ENCODE results near the gene OGG1.
"Not testable (repeated sequence)": the region's sequence is repeated elsewhere in the genome, so short reads cannot be mapped to it uniquely, and the experiment has no call there.

Gene OGG1

DNA sequence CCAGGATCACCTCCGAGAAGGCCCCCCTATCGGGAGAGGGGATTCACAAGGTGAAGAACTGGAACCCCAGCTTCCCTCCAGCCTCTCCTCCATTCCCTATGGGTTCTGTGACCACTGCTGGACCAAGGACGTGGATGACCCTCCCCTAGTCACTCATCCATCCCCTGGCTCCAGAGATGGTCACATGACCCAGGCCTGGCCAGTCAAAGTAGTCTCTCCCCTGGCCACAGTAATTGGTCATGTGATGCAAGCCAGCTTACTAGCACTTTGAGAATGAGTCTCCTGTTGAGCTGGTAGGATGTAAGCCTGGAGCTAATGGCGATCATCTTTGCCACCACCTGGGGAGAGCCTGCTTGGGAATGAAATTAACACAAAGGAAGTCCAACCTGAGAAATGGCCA, 16.1 kb downstream of the OGG1 start:
- DNase-seq (ENCODE audit: low spot score), result no peak

DNA sequence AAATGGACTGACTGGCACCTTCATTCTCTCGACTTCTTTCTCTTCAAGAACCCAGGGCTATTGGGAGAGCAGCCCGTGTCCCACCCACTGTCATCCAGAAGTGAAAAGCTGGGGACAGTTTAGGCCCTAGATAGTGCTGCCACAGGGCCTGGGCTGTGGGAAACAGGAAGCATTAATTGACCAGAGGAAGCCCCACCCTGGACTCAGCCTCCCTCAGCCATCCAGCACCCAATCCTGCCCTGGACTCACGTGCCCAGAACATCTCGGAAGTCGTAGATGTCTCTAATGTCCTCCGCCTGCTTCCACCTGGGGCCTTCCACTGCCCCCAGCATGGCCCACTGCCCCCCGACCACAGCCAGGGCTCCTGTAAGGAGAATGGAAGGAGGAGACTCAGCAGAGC, 17.7 kb downstream of the OGG1 start:
- no peak for DNase-seq (ENCODE audit: low spot score)

DNA sequence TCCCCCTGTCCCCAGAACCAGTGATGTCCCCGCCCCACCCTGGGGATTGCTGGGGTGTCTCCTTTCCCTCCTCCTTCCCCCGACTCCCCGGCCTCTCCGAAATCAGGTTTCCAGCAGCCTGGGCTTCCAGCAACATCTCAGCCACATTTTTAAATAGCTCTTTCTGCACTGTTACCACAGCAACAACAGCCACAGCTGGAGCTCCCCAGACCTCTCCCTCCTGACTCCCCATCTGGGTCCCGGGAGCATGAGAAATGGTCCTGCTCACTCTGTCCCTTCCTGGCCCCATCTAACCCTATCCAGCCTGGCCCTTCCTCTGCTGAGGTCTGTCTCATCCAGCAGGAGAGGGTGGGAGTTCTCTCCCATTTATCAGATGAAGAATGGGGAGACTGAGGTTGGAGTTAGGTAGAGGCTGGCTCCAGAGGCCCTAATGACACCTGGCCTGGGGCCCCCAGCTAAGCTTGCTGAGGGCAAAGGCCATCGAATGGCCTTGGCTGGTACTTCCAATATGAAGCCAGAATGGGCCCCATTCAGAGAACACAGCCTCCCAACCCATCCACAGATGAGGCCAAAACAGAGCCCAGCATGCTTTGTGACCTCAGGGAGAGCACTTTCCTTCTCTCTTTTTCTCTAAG, 18.5 kb downstream of the OGG1 start:
- no peak for DNase-seq (ENCODE audit: low spot score)

DNA sequence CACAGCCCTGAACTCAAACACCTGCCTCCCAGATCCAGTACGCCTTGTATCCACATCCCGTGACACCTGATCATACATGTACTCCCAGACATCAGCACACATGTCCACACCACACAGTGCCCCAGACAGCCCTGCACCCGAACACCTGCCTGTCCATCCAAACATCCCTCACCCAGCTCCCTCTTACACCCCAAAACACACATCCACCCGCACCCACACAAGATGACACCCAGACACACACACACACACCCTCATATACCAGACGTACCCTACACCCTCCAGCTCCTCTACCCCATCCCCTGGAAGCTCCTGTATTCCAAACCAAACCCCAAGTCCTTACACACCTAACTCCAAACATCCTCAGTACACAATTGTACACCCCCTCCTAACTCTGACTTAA, 19.3 kb downstream of the OGG1 start:
- DNase-seq (ENCODE audit: low spot score), result no peak

DNA sequence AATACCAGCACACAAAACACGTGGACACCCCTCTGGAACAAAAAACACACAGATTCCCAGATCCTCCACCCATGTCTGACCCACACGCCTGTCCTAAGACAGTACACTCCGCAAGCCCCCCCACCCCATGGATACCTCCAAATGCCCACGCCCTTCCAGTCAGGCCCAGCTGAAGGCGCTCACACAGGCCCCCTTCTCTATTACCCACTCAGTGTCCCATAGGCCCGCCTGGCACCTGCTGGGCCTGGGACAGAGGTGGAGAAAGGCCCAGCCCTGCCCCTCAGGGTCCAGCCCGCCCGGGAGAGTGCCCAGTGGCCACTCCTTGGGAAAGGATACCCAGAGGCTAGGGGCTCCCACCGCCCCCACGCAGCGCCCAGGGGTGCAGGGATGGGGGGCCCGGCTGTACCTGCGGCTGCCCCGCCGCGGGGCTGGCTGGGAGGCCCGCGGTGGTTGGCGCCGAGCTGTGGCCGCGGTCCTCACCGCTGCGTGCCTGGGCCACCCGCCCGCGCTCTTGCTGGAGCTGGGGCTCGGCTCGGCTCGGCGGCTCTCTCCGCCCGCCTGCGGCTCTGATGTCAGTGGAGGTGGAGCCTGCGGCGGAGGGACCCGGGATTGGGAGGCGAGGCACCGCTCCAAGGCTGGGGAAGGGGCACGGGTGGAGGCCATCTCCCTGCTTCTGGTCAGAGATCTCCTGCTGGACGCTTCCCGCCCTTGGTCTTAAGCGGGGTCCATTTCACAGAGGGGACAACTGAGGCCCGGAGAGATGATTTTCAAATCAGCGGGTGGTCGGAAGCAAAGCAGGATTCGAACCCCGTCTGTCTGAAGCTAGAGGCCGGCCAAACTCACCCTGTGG, 19.9 kb downstream of the OGG1 start, which contains the start of gene CAMK1:
Gene CAMK1 (minus strand): TSS at position 522 of the 850 bp plus-strand sequence. CDS start 2,198 bp downstream, outside the sequence.
- DNase-seq (ENCODE audit: low spot score), result peak; percentile 33

DNA sequence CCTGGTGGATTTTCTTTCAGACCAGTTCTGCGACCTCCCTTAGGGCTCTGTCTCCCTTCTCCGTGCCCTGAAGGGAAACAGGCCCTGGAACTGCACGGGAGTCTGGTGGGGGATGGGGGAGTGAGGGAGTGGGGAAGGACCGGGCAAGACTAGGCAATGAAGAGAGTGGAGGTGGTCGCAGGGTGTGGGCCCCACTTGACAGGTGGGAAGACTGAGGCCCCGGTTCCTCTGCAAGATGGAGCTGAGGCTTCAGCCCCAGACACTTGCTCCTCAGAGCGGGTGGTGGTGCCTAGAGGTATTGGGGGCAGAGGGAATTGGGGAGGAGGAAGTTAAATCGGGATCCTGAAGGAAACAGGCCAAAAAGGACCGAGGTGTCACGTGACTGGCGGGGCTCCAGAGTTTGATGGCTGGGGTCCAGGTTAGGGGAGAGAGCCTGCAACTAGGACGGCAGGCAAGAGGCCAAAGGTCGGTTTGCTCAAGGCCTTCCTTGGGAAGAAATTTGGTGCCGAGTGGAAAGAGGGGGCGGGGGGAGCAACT, 20.6 kb downstream of the OGG1 start:
- DNase-seq (ENCODE audit: low spot score), result no peak

DNA sequence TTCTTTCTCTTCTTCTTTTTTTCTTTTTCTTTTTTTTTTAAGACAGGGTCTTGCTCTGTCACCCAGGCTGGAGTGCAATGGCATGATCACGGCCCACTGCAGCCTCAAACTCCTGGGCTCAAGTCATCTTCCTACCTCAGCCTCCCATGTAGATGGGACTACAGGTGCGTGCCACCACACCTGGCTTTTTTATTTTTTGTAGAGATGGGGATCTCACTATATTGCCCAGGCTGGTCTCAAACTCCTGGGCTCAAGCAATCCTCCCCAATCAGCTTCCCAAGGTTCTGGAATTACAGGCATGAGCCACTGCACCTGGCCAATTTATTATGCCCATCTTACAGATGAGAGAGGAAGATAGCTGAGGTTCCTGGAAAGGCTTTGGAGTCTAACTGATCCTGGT, 21.3 kb downstream of the OGG1 start:
- DNase-seq (ENCODE audit: low spot score), result not testable (repeated sequence)

DNA sequence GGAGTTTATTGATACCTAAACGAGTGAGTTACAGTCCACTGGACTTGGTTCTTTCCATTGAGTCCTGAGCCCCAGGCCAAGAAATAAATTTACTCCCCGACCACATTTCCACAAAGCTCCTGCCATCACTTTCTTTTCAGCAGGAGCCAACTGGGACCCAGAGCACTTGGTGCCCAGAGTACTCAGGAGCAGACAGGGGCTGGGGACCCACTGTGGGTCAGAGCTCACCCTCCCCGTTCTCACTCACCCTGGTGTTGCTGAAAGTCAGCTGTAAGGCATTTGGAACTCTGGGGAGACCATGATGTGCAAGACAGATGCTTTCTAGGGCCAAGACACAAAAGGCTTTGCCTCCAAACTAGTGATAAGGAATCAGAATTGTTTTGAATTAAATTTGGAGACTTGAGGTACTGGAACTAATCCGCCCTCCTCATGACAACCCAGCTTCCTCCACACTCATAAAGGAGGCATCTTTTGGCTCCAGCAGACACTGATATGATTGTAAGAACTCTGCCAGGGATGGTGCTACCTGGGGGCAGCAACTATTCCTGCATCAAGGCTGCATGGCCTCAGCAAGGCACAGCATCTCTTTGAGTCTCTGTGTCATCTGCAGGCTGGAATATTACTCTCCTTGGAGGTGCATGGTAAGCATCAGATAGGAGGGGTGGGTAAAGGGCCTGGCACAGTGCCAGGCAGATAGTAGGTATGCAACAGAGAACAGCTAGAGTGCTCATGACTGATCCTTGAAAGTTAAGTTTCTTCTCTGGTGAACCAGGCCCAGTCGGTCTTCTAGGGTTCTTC, 27.3 kb downstream of the OGG1 start:
- no peak for DNase-seq (ENCODE audit: low spot score)

DNA sequence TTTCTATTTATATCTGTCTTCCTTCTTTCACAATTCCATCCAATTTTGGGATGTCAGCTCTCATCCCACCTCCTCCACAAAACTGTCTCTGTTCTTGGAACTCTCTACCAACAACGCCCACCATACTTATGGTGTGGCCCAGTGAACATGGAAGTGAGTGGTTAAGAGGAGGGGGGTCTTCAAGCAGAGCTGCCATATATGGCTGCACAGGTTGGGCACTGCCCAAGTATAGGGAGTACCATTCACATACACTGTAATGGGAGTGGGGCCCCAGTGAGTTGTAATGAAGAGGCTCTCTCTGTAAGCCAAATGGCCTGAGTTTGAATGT, 27.9 kb downstream of the OGG1 start:
- no peak for DNase-seq (ENCODE audit: low spot score)

DNA sequence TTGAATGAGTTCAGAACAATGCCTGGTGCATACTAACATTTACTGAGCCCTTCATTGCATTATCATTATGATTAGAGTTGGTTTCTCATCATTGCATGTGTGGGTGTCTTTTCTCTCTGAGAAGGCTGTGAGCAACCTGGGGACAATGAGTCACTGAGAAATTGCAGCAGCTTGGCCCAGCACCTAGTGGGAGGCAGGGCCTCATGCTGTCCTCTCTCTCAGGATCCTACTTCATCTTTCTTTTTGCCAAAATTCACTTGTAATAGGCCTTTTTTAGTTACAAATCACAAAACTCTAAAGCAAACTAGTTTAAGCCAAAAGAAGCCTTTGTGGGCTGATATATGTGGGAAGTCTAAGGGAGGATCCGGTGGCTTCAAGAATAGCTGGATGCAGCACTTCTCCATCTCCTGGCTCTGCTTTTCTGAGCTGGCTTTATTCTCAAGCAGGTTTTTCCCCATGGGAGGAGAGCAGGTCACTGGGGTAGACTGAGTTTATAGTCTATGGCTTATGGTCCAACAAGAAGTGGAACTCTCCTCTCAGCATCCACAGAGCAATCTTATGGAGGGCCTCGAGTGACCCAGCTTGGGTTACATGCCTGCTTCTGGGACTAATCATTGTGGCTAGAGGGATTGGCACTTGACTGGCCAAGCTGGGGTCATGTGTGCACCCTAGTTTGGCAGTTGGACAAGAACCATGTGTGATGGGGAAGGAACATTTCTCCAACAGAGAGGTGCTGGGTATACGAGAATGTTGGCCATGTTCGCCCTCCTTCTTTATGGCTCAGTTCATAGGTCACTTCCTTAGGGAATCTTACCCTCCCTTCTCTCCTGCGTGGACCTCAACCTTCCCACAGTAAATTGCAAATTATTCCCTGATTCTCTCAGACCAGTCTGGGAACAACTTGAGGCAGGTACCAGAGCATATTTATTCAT, 28.7 kb downstream of the OGG1 start:
- no peak for DNase-seq (ENCODE audit: low spot score)

DNA sequence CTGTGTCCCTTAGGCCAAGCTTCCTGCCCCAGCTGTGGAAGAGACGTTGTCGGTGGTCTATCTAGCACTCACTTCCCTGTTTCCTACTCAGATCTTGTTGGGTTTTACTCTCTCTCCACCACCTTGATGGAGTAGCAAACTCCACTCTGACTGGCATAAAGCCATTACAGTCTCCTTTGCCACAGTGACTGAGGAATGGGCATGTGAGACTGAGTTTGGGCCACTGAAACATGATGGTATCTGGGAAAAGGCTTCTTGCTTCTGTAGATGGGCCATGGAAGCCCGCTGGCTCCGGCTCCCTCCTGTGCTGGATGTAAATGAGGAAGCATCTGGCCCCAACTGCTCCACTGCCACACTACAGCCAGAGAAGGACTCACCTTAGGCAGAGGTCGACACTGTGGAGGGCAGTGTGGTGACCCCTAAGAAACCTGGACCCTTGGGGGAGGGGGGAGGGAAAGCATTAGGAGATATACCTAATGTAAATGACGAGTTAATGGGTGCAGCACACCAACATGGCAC, 29.4 kb downstream of the OGG1 start:
- no peak for DNase-seq (ENCODE audit: low spot score)

DNA sequence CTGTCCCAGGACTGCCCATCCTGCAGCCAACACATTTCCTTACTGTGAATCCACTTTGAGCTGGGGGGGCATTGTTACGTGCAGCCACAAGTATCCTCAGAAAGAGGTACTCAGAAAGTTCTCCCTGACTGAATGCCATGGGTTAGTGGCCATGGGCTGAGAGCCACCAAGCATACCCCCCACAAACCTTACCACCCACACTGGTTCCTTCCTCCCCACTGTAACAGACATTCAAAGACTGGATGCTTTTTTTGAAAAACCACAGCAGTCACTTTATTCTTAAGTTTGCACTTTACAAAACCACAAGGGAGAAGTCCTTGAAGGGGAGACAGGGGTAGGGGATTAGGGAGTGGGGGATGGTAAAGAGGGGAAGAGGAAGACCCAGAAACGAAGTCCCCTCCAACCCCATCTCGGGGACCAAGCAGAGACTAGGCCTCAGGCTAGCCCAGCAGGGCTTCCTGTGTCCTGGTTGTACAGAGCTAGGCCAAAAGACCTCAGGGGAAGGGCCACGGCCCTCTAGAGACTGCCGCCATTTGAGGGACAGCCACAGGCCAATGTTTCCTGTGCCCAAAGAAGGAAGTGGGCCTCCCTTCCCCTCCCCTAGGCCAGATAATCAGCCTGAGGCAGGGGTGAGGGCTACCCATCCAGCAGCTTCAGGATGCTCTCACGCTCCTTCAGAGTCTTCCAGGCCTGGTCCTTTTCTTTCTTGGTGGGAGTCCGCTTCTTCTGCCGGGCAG, 30.1 kb downstream of the OGG1 start:
- no peak for DNase-seq (ENCODE audit: low spot score)

DNA sequence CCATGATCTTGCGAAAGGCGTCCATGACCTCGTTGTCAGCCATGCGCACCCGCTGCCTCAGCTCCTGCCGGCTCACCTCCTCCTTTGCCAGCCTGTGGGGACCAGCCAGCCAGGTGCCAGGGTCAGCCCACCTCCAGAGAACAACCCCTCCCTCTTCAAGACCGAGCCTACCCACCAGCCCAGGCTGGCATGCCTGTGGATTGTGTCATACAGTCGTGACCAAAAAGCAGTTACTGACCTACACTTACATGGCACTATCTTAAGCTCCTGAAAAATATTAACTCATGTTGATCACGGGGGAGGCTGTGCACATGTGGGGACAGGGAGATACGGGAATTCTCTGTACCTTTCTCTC, 30.7 kb downstream of the OGG1 start:
- no peak for DNase-seq (ENCODE audit: low spot score)

DNA sequence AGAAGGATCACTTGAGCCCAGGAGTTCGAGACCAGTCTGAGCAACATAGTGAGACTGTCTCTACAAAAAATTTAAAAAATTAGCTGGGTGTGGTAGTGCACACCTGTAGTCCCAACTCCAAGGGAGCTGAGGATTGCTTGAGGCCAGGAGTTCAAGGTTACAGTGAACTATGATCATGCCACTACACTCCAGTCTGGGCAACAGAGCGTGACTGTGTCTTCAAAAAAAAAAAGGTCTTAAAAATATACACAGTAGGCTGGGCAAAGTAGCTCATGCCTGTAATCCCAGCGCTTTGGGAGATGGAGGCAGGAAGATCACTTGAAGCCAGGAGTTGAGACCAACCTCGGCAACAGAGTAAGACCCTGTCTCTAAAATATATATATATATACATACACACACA, 31.2 kb downstream of the OGG1 start:
- no peak for DNase-seq (ENCODE audit: low spot score)

DNA sequence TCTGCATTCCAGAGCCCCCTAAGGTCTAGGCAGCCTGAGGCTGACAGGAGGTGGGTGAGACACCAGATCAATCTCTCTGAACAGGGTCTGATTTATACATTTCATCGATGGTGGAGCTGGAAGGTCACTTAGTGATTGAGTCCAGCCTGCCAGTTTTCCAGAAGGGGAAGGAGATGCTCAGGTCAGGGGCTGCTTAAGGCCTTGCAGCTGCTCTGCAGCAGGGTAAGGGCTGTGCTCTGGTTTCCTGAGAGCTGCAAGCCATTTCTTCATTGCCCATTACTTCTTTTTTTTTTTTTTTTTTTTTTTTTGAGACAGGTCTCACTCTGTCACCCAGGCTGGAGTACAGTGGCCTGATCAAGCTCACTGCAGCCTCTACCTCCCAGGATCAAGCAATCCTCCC, 31.8 kb downstream of the OGG1 start:
- no peak for DNase-seq (ENCODE audit: low spot score)

DNA sequence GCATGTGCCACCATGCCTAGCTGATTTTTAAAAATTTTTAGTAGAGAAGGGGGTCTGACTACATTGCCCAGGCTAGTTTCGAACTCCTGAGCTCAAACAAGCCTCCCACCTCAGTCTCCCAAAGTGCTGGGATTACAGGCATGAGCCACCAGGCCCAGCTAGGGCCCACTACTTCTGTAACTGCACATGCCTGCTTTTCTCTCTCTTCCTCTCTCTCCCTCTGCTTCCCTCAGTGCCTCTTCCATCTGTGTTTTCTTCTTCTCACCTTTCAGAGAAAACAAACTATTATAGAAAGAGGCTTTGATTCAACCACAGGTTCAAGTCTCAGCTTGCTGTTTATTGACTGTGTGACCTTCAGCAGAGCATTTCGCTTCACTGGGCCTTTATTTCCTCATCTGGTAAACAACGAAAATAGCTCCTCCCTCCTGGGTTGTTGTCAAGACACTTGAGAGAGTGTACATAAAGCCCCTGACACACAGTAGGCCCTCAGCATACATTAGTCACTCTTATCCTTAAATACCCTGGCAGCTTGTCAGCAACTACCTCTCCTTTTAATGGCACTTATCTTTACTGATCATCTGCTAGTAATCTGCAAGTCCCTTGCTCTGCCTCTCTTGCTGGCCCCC, 32.3 kb downstream of the OGG1 start:
- no peak for DNase-seq (ENCODE audit: low spot score)

DNA sequence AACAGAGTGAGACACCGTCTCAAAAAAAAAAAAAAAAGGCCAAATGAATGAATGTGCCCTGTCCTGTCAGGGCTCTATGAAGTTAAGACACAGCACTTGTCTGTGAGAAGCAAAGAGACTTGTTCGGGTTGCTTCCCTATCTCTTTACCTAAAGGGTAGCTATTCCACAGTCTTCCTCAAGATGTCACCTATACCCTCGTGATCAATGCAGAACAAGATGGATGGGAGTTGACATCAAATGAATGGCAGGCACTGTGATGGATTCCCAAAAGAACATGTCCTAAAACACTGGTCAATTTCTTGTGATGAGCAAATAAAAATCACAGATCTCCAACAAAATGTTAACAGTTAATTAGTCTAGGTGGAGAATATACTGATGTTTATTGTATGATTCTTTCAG, 33.0 kb downstream of the OGG1 start:
- peak; percentile 39 for DNase-seq (ENCODE audit: low spot score)

DNA sequence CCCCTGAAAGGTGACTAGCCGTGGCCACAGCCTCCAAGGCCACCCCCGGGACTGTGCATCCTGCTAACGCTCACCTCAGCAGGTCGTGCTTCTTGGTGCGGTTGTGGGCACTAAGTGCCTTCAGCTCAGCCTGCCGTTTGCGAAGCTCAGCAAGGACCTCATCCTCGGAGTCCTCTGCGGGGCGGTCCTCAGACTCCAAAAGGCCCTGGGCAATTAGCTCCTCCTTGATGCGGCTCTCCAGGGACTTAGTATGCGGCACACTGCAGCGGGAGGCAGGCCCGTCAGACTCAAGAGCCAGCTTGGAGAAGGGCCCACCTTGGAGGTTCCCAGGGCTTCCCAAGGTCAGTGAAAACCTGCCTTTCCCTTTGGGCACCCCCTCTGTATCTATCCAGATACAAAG, 34.2 kb downstream of the OGG1 start:
- DNase-seq (ENCODE audit: low spot score), result no peak

DNA sequence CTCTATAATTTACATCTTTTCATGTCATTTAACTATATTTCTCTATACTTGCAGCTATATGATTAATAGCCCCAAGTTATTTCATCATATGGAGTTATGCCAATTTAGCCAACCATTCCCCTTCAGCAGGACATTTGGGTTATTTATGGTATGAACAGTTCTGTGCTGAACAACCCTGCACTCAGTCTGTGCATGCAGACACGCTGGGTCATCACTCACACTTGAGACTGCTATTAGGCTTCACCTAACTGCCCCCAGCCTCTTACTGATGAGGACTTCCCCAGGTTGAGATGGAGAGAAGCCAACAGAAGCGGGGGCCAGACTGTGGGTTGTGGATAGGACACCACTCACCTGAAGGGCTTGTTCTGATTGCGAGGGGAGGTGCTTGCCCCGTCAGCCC, 35.2 kb downstream of the OGG1 start:
- no peak for DNase-seq (ENCODE audit: low spot score)

DNA sequence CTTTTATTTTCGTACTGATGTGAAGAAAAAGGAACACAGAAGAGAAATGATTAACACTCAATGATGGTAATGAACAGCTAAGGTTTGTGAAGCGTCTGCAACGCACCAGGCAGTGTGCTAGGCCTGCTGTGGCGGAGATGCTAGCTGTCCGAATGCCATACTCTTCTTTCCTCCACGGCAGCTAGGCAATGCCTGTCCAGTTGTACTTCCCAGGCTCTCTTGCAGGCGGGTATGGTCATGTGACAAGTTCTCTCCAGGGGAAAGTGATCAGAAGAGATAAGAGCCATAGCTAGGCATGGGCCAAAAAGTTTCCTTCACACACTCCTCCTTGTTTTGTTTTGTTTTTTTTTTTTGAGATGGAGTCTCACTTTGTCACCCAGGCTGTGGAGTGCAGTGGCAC, 35.9 kb downstream of the OGG1 start:
- DNase-seq (ENCODE audit: low spot score), result no peak
